Gastrocnemius medialis (tissue), 4 donors: ENCODE data around the gene MFRP.

Experiments
- POLR2A ChIP-seq, 2 donors: fragments of 450-650 bp; IDR thresholded peaks; one replicate each; pipeline ENCODE4 v1.6.1; 2017; ENCODE audit warnings: antibody characterized with exemption in 2 of 2, mild to moderate bottlenecking in 2 of 2, moderate library complexity in 2 of 2
- TF ChIP-seq, protein P1 (sequence below), 5 experiments: fragments of 450-650 bp in 3 of 5; fragments of 200-600 bp in 2 of 5; sonication (generic) in 2 of 5; IDR thresholded peaks in 4 of 5; conservative IDR thresholded peaks in 1 of 5; 1 replicate in 4 of 5; 2 replicates in 1 of 5; pipeline ENCODE4 v1.5.1; 2016 to 2019; ENCODE audit warnings: antibody characterized with exemption in 5 of 5, mild to moderate bottlenecking in 3 of 5, moderate library complexity in 3 of 5

- TF ChIP-seq, protein P1, sequence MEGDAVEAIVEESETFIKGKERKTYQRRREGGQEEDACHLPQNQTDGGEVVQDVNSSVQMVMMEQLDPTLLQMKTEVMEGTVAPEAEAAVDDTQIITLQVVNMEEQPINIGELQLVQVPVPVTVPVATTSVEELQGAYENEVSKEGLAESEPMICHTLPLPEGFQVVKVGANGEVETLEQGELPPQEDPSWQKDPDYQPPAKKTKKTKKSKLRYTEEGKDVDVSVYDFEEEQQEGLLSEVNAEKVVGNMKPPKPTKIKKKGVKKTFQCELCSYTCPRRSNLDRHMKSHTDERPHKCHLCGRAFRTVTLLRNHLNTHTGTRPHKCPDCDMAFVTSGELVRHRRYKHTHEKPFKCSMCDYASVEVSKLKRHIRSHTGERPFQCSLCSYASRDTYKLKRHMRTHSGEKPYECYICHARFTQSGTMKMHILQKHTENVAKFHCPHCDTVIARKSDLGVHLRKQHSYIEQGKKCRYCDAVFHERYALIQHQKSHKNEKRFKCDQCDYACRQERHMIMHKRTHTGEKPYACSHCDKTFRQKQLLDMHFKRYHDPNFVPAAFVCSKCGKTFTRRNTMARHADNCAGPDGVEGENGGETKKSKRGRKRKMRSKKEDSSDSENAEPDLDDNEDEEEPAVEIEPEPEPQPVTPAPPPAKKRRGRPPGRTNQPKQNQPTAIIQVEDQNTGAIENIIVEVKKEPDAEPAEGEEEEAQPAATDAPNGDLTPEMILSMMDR (IDR thresholded peaks at IDR 0.05 in 4 of 5, conservative IDR thresholded peaks at IDR 0.05 in 1 of 5) = no peak
- no peak for TF ChIP-seq POLR2A (IDR thresholded peaks at IDR 0.05)
These were observed 17.2 kb downstream of the MFRP start for GRCh38 chr11:119329320-119329719.
